GM12891 (cell line): Measurements from ENCODE around the gene UBE2U.

ENCODE experiments used
- PAX5 ChIP-seq: IDR thresholded peaks from 2 replicates; pipeline ENCODE4 v1.6.1; 2011; ENCODE audit warnings: low read length, moderate library complexity, mild to moderate bottlenecking; ENCODE audit not compliant: insufficient read depth, severe bottlenecking
- POLR2A ChIP-seq: IDR thresholded peaks from 2 replicates; pipeline ENCODE4 v1.6.1; 2011; ENCODE audit warnings: low read depth, low read length, control low read depth
- POLR2AphosphoS5 ChIP-seq: IDR thresholded peaks from 2 replicates; pipeline ENCODE4 v1.6.1; 2011; ENCODE audit warnings: low read depth, low read length, control low read depth
- POU2F2 ChIP-seq: IDR thresholded peaks from 2 replicates; pipeline ENCODE4 v1.6.1; 2011; ENCODE audit warnings: low read depth, mild to moderate bottlenecking, control low read depth, low read length, moderate library complexity
- SPI1 ChIP-seq: IDR thresholded peaks from 2 replicates; pipeline ENCODE4 v1.6.1; 2011; ENCODE audit warnings: low read depth, low read length, control low read depth
- TAF1 ChIP-seq: IDR thresholded peaks from 2 replicates; pipeline ENCODE4 v1.6.1; 2011; ENCODE audit warnings: low read depth, low read length, control low read depth

DNA sequence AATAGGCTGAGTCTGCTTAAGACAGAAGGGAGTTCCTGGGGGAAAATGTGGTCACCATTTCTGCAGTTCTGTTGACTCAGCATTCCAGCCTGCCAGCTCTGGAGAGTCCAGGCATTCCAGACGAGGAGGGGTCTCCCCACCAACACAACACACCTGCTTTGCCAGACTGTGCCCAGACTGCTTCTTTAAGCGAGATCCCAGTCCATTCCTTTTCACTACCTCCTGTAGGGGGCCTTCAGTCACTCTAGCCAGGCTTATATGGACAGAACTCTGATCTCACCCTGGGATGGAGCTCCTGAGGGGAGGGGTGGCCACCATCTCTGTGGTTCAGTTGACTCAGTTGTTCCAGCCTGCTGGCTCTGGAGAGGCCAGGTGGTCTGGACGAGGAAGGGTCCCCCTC, 48.5 kb downstream of the UBE2U start:
- TF ChIP-seq POLR2A = no peak
- no peak for TF ChIP-seq POLR2AphosphoS5
- no peak for TF ChIP-seq SPI1
- TF ChIP-seq TAF1 = no peak
- no peak for TF ChIP-seq POU2F2
- no peak for TF ChIP-seq PAX5
